GM18526 (cell line): ENCODE data around the gene NOS2.

Experiments used
- POLR2A ChIP-seq: IDR thresholded peaks from 3 replicates; pipeline ENCODE4 v1.6.1; 2011; ENCODE audit not compliant: insufficient read length; ENCODE audit errors: extremely low read depth

The NOS2 gene

GRCh38 chr17:27800522-27800921, at the start of gene NOS2:
Gene NOS2, minus strand, starts transcription at chr17:27800529. Its CDS starts 1,720 bp downstream, at chr17:27798809.
- TF ChIP-seq POLR2A = no peak

GRCh38 chr17:27849474-27850185, 49.3 kb upstream of the NOS2 start:
- TF ChIP-seq POLR2A = no peak

GRCh38 chr17:27848931-27849330, 48.6 kb upstream of the NOS2 start:
- TF ChIP-seq POLR2A = no peak

- no peak for TF ChIP-seq POLR2A
These were observed 45.8 kb upstream of the NOS2 start for GRCh38 chr17:27846042-27846655.

GRCh38 chr17:27845264-27846041, 45.1 kb upstream of the NOS2 start:
- TF ChIP-seq POLR2A = no peak

- no peak for TF ChIP-seq POLR2A
These were observed 40.4 kb upstream of the NOS2 start for GRCh38 chr17:27840688-27841087.

GRCh38 chr17:27836651-27837050, 36.3 kb upstream of the NOS2 start:
- no peak for TF ChIP-seq POLR2A

GRCh38 chr17:27834571-27834970, 34.2 kb upstream of the NOS2 start:
- no peak for TF ChIP-seq POLR2A

- no peak for TF ChIP-seq POLR2A
These were observed 32.5 kb upstream of the NOS2 start for GRCh38 chr17:27832831-27833230.

GRCh38 chr17:27825459-27825858, 25.1 kb upstream of the NOS2 start:
- TF ChIP-seq POLR2A = no peak

GRCh38 chr17:27824745-27825144, 24.4 kb upstream of the NOS2 start:
- no peak for TF ChIP-seq POLR2A

- no peak for TF ChIP-seq POLR2A
These were observed 23.9 kb upstream of the NOS2 start for GRCh38 chr17:27824176-27824715.

- no peak for TF ChIP-seq POLR2A
These were observed 21.0 kb upstream of the NOS2 start for GRCh38 chr17:27821318-27821717.

GRCh38 chr17:27819145-27819544, 18.8 kb upstream of the NOS2 start:
- no peak for TF ChIP-seq POLR2A

- no peak for TF ChIP-seq POLR2A
These were observed 18.2 kb upstream of the NOS2 start for GRCh38 chr17:27818401-27819105.
